Bronchial smooth muscle cell (primary cell): ENCODE measurements around the gene DMAP1. TPM values are rescaled to one million over a fixed set of nuclear protein-coding genes. Genes with fewer than 3 reads are reported as not detected.

Source experiments
- total RNA-seq: library from RNA; depleted of rRNA; stranded (reverse); fragments of >200 nt; gene quantifications from 2 replicates; pipeline ENCODE4 v1.2.1, GENCODE V29; 2014

DMAP1 gene
- total RNA-seq = 24.1 and 25.8 TPM in 2 replicates

DNA sequence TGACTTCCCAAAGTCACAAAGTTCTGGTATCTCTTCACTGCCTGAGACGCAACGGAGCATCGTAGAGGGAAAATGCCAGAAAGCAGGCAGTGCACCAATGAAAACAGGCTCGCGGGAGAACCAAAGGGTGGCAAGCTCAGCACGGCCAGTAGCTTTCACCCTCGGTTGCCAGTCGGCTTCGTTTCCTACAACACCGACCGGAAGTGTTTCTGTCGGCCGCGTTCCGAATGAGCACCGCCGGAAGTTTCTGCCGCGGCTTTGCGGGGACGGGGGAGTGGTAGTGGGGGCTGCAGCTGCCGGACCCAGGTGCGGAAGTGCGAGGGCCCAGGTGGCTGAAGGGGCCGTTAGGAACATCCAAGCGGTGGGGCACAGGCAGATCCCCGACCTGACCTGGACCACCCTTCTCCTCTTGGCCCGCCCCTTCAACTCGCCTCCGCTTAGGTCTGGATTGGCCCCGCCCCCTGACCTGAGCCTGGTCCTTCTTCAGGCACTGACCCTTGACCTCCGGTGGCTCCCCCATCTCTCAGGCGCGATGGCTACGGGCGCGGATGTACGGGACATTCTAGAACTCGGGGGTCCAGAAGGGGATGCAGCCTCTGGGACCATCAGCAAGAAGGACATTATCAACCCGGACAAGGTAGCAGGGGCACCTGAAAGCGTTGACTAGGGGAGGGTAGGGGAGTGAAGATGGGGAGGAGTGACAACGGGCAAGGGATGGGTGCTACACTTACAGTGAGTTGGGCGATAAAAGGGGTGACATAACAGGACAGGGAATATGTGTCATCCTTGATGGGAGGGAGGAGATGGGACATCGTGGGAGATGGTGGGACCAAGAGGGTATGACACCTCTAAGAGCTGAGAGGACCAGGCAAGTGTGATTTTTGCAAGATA, at the start of gene DMAP1:
DMAP1 (plus strand) TSS at position 250 of the 891 bp plus-strand sequence; CDS start at position 533, 283 bp downstream.

Other genes starting within 250 kb of the DMAP1 start
- 7.9 and 10.4 TPM in 2 replicates for gene DPH2, start 243.5 kb upstream of the DMAP1 start, total RNA-seq
- gene ATP6V0B, start 238.5 kb upstream of the DMAP1 start, total RNA-seq = 47.9 and 63.2 TPM in 2 replicates
- gene B4GALT2, start 234.3 kb upstream of the DMAP1 start, total RNA-seq = 45.2 and 46.1 TPM in 2 replicates
- 3.1 and 4.4 TPM in 2 replicates for gene CCDC24, start 221.9 kb upstream of the DMAP1 start, total RNA-seq
- gene SLC6A9, start 182.0 kb upstream of the DMAP1 start, total RNA-seq = 2.4 and 6.4 TPM in 2 replicates
- 0.16 TPM in 1 of 2 replicates, not detected in the other for gene KLF17, start 94.7 kb upstream of the DMAP1 start, total RNA-seq
- not detected in 2 replicates for gene KLF18, start 71.8 kb upstream of the DMAP1 start, total RNA-seq
- 31.2 and 35.8 TPM in 2 replicates for gene ERI3, start 141.8 kb downstream of the DMAP1 start, total RNA-seq
- 32.0 and 52.4 TPM in 2 replicates for gene RNF220, start 191.8 kb downstream of the DMAP1 start, total RNA-seq